ENCODE data around the gene LIN7B. TPM values are rescaled to one million over a fixed set of nuclear protein-coding genes. Genes with fewer than 3 reads are reported as not detected.

LIN7B gene
- 0.76 and 2.6 TPM in 2 replicates for total RNA-seq

GRCh38 chr19:49113762-49114629 is at the start of gene LIN7B:
TSS of gene LIN7B (plus strand) at chr19:49114370. CDS start at chr19:49114405, 35 bp downstream.

DNA sequence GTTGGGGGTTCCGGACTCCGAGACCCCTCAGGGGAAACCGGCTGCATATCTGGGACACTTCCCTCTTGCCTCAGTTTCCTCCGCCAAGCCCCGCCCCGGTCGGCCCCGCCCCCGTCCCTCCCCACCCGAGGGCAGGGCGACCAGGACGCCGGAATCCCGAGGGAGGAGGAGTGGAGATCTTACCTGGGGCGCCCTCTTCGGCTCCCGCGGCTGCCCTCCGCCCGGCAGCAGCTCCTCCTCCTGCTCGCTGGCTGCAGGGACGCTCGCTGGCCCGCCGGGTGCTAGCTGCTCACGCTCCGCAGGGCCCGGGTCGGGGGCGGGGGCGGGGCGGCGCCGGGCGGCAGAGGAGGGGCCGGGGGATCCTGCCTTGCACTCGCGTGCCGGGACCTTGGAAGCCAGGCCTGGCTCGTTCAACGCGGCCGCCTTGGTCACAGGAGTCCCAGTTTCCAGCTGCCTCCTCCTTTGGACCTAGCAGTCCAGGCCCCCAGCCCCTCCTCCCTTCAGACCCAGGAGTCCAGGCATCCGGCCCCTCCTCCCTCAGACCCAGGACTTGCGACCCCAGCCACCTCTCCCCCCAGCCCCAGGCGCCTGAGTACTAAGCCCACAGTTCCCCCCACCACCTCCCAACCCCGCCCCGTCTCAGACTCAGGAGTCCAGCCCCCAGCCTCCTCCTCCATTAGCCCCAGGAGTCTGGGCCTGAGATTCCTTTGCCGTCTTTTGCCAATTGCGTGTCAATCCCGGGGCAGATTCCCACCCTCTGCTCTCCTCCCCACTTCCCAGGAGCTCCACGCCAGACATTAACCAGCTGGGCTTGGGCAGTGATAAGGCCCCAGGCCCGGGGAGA is 49.2 kb upstream of the LIN7B start, which contains the start of gene NTF4:
Gene NTF4 (minus strand): TSS at position 51 of the 844 bp plus-strand sequence. CDS start 2,821 bp downstream, outside the sequence.

DNA sequence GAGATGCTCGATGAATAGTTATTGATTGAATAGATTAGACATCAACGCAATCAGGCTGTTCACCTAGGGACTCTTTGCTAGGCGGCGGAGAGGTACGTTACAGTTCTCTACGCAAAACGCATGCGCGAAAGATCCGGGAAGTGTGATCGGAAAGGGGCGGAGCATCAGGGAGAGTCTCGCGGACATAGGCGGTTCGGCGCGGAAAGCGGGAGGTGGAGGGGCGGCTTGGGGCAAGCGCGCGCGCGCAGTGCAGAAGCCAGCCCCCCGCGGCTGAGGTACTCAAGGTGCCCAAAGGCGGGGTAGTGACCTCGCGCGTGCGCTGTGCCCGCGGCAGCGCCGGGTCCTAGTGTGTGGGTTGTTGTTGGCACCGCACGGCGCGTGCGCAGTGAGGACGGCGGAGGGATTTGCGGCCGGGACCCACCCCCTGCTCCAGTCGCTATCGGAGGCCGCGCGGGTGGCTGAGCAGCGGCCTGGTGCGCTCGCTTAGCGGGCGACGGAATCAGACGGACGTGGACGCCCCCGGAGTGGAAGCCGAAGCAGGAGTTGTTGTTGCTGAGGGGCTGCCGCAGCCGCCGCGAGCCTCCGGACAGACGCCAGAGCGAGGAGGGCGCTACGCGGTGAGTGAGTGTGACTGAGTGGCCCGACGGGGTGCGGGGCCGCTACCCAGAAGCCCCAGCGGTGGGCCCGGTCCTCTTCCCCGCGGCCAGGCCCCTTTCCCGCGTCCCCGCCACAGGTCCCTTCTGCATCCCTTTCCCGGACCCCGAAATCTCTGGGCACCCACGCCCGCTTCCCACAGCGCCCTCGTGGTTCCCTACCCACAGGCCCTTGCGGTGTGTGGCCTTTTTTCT is 28.9 kb upstream of the LIN7B start, which contains the start of gene SNRNP70:
Gene SNRNP70 (plus strand): TSS at position 432 of the 848 bp plus-strand sequence. CDS start 964 bp downstream, outside the sequence.

GRCh38 chr19:49118565-49119410 is 4.6 kb downstream of the LIN7B start, which contains the start of gene C19orf73:
TSS of gene C19orf73 (minus strand) at chr19:49119143. CDS start at chr19:49119022, 121 bp downstream.

GRCh38 chr19:49119411-49120324 is 5.5 kb downstream of the LIN7B start, which contains the start of gene PPFIA3:
TSS of gene PPFIA3 (plus strand) at chr19:49119544. CDS start at chr19:49127874, 8,330 bp downstream.

GRCh38 chr19:49155005-49155819 is 41.0 kb downstream of the LIN7B start, which contains the start of gene HRC:
TSS of gene HRC (minus strand) at chr19:49155396. CDS start at chr19:49155237, 159 bp downstream.

DNA sequence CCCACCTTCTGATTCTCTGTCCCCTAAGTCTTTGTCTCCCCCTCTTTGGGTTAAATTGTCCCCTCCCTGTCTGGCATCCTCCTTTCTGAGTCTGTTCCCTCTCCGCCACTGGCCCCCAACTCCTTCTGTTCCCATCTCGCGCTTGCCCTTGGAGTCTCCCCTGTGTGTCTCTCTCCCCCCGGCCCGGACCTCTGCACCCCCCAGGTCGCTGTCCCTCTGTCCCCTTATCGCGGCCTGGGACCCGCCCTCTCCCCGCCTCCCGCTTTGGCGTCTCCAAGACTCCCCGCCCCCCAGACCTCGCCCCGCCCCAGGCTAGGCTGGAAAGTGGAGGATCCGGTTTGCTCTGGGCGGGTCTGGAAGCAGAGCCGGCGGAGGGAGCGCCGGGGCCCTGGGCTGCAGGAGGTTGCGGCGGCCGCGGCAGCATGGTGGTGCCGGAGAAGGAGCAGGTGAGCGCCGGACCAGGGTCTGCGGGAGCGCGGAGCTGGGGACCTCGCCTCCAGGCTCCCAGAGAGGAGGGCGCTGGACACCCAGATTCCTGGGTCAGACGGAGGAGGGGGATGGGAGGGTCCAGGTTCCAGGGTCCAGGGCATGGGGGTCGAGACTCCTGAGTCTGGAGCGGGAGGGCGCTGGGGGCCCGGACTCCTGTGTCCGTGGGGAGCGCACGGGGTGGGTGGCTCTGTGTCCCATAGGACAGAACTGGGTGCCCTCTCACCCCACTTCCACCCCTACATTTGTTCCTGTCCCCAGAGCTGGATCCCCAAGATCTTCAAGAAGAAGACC is 43.5 kb downstream of the LIN7B start, which contains the start of gene TRPM4:
Gene TRPM4 (plus strand): TSS at position 348 of the 780 bp plus-strand sequence. CDS start 75 bp downstream, at position 423.

Small RNAs within 50 kb of the gene (small RNA-seq; reads per million reads assigned to genes)
- not detected for gene RN7SL708P

Other genes starting within 250 kb of the LIN7B start
- 2.0 and 5.6 TPM in 2 replicates for gene PLEKHA4, start 245.8 kb upstream of the LIN7B start, total RNA-seq
- 45.4 and 49.8 TPM in 2 replicates for gene PPP1R15A, start 241.9 kb upstream of the LIN7B start, total RNA-seq
- not detected in 2 replicates for gene TULP2, start 215.6 kb upstream of the LIN7B start, total RNA-seq
- gene NUCB1, start 214.1 kb upstream of the LIN7B start, total RNA-seq: 151 and 295 TPM in 2 replicates
- not detected in 2 replicates for gene DHDH, start 180.7 kb upstream of the LIN7B start, total RNA-seq
- 78.0 and 157 TPM in 2 replicates for gene BAX, start 159.5 kb upstream of the LIN7B start, total RNA-seq
- gene FTL, start 149.1 kb upstream of the LIN7B start, total RNA-seq: 1,333 and 1,656 TPM in 2 replicates
- 48.0 and 49.0 TPM in 2 replicates for gene GYS1, start 121.1 kb upstream of the LIN7B start, total RNA-seq
- gene RUVBL2, start 120.5 kb upstream of the LIN7B start, total RNA-seq: 210 and 250 TPM in 2 replicates
- gene LHB, start 97.3 kb upstream of the LIN7B start, total RNA-seq: 0.48 TPM in 1 of 2 replicates, not detected in the other
- not detected in 2 replicates for gene CGB3, start 90.0 kb upstream of the LIN7B start, total RNA-seq
- not detected in 2 replicates for gene CGB2, start 82.5 kb upstream of the LIN7B start, total RNA-seq
- not detected in 2 replicates for gene CGB1, start 77.5 kb upstream of the LIN7B start, total RNA-seq
- not detected in 2 replicates for gene CGB5, start 70.5 kb upstream of the LIN7B start, total RNA-seq
- not detected in 2 replicates for gene CGB8, start 65.3 kb upstream of the LIN7B start, total RNA-seq
- gene CGB7, start 56.6 kb upstream of the LIN7B start, total RNA-seq: 0.10 TPM in 1 of 2 replicates, not detected in the other
- not detected in 2 replicates for gene NTF4, start 49.6 kb upstream of the LIN7B start, total RNA-seq
- gene KCNA7, start 41.7 kb upstream of the LIN7B start, total RNA-seq: not detected in 2 replicates
- 143 and 171 TPM in 2 replicates for gene SNRNP70, start 28.9 kb upstream of the LIN7B start, total RNA-seq
- 0.48 TPM in 1 of 2 replicates, not detected in the other for gene C19orf73, start 4.8 kb downstream of the LIN7B start, total RNA-seq
- 2.8 and 4.9 TPM in 2 replicates for gene PPFIA3, start 5.2 kb downstream of the LIN7B start, total RNA-seq
- gene HRC, start 41.0 kb downstream of the LIN7B start, total RNA-seq: not detected in 2 replicates
- gene TRPM4, start 43.4 kb downstream of the LIN7B start, total RNA-seq: 19.7 and 33.6 TPM in 2 replicates
- 0.96 and 0.98 TPM in 2 replicates for gene SLC6A16, start 210.8 kb downstream of the LIN7B start, total RNA-seq
- not detected in 2 replicates for gene CD37, start 221.0 kb downstream of the LIN7B start, total RNA-seq
- 69.8 and 95.7 TPM in 2 replicates for gene TEAD2, start 248.0 kb downstream of the LIN7B start, total RNA-seq
- 0.98 TPM in 1 of 2 replicates, not detected in the other for gene DKKL1, start 249.5 kb downstream of the LIN7B start, total RNA-seq

Measured in vein endothelial cell (primary cell).